Ectodermal cell (in vitro differentiated cells): ENCODE data around the gene ZMAT5.
"Not testable (repeated sequence)": the region's sequence is repeated elsewhere in the genome, so short reads cannot be mapped to it uniquely, and the experiment has no call there.

Experiments used
- H3K27ac ChIP-seq: 2 replicates; pipeline ENCODE4 v1.7.0; 2013; ENCODE audit warnings: mild to moderate bottlenecking, low read depth, low read length; ENCODE audit not compliant: insufficient read depth, poor library complexity, severe bottlenecking
- H3K27me3 ChIP-seq: 2 replicates; pipeline ENCODE4 v1.7.0; 2013; ENCODE audit warnings: mild to moderate bottlenecking, low read length; ENCODE audit not compliant: insufficient read depth, control insufficient read depth, poor library complexity, severe bottlenecking
- H3K36me3 ChIP-seq: one replicate; pipeline ENCODE4 v1.7.0; 2013; ENCODE audit warnings: low read length; ENCODE audit not compliant: control insufficient read depth, insufficient read depth
- H3K4me1 ChIP-seq: one replicate; pipeline ENCODE4 v1.7.0; 2013; ENCODE audit warnings: low read length; ENCODE audit not compliant: control insufficient read depth, insufficient read depth
- H3K4me3 ChIP-seq: 2 replicates; pipeline ENCODE4 v1.7.0; 2013; ENCODE audit warnings: low read depth, low read length, control low read depth; ENCODE audit not compliant: insufficient read depth
- H3K9me3 ChIP-seq: 2 replicates; pipeline ENCODE4 v1.7.0; 2013; ENCODE audit warnings: mild to moderate bottlenecking, low read length, moderate library complexity; ENCODE audit not compliant: control insufficient read depth
- WGBS, 2 experiments: methylation state at CpG; one replicate each; pipeline ENCODE4 v1.1.7; 2013; ENCODE audit warnings: missing lambda C conversion rate in 2 of 2; 5-methylcytosine and 5-hydroxymethylcytosine counted together

ZMAT5 gene

GRCh38 chr22:29755889-29756288 is 10.9 kb downstream of the ZMAT5 start:
- H3K36me3 ChIP-seq, result no peaks in the 10 kb centered on the region
- H3K4me1 ChIP-seq, result peaks cover 12% of the 10 kb centered on the region
- no peaks in the 10 kb centered on the region for H3K9me3 ChIP-seq
- 84 to 88% methylated on average over 9 of the region's 9 CpGs for WGBS, 2 experiments
- H3K4me3 ChIP-seq, result no peak overlapping the region
- no peak overlapping the region for H3K27ac ChIP-seq
- no peaks in the 10 kb centered on the region for H3K27me3 ChIP-seq

GRCh38 chr22:29754658-29755395 is 12.0 kb downstream of the ZMAT5 start:
- H3K27ac ChIP-seq, H3K27me3 ChIP-seq, H3K9me3 ChIP-seq, H3K36me3 ChIP-seq, H3K4me3 ChIP-seq: not testable (repeated sequence)
- peaks cover 12% of the 10 kb centered on the region for H3K4me1 ChIP-seq
- WGBS, 2 experiments, result 90 to 94% methylated on average over 11 of the region's 11 CpGs

- H3K4me1 ChIP-seq, result peaks cover 10% of the 10 kb centered on the region
- no peak overlapping the region for H3K4me3 ChIP-seq
- no peaks in the 10 kb centered on the region for H3K9me3 ChIP-seq
- H3K27me3 ChIP-seq, result no peaks in the 10 kb centered on the region
- H3K36me3 ChIP-seq, result no peaks in the 10 kb centered on the region
- no peak overlapping the region for H3K27ac ChIP-seq
- 89% methylated on average over 16 of the region's 16 CpGs for WGBS, 2 experiments
Measured at GRCh38 chr22:29753808-29754657, 12.8 kb downstream of the ZMAT5 start.

DNA sequence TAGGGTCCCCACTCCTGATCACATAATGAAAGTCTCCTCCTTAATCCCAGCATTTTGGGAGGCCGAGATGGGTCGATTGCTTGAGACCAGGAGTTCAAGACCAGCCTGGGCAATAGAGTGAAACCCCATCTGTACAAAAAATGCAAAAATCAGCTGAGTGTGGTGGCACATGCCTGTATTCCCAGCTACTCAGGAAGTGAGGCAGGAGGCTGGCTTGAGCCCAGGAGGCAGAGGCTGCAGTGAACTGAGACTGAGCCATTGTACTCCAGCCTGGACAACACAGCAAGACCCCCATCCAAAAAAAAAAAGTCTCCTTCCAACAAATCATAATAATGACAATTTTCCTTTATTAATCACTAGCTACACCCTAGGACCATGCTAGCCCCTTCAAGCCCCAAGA is 15.1 kb downstream of the ZMAT5 start:
- no peak overlapping the region for H3K27ac ChIP-seq
- 93 to 97% methylated on average over 2 of the region's 2 CpGs for WGBS, 2 experiments

GRCh38 chr22:29750559-29751538 is 16.0 kb downstream of the ZMAT5 start:
- Histone ChIP-seq H3K9me3 (no peaks in the 10 kb centered on the region), H3K4me1 (no peaks in the 10 kb centered on the region)
- WGBS, 2 experiments, result 88 to 89% methylated on average over 11 of the region's 11 CpGs

More for the DNA sequence above, 15.1 kb downstream of the ZMAT5 start:
- no peaks in the 10 kb centered on the region for H3K36me3 ChIP-seq
- H3K27me3 ChIP-seq, result no peaks in the 10 kb centered on the region
- no peak overlapping the region for H3K4me3 ChIP-seq
- H3K4me1 ChIP-seq, result no peaks in the 10 kb centered on the region
- no peaks in the 10 kb centered on the region for H3K9me3 ChIP-seq

GRCh38 chr22:29750029-29750428 is 16.8 kb downstream of the ZMAT5 start:
- Histone ChIP-seq H3K9me3 (no peaks in the 10 kb centered on the region), H3K27ac (no peak overlapping the region), H3K27me3 (no peaks in the 10 kb centered on the region), H3K36me3 (no peaks in the 10 kb centered on the region), H3K4me1 (no peaks in the 10 kb centered on the region), H3K4me3 (no peak overlapping the region)
- 92 to 95% methylated on average over 3 of the region's 3 CpGs for WGBS, 2 experiments

More at GRCh38 chr22:29750559-29751538, 16.0 kb downstream of the ZMAT5 start:
- Histone ChIP-seq H3K27ac (no peak overlapping the region), H3K27me3 (no peaks in the 10 kb centered on the region), H3K36me3 (no peaks in the 10 kb centered on the region), H3K4me3 (no peak overlapping the region)

DNA sequence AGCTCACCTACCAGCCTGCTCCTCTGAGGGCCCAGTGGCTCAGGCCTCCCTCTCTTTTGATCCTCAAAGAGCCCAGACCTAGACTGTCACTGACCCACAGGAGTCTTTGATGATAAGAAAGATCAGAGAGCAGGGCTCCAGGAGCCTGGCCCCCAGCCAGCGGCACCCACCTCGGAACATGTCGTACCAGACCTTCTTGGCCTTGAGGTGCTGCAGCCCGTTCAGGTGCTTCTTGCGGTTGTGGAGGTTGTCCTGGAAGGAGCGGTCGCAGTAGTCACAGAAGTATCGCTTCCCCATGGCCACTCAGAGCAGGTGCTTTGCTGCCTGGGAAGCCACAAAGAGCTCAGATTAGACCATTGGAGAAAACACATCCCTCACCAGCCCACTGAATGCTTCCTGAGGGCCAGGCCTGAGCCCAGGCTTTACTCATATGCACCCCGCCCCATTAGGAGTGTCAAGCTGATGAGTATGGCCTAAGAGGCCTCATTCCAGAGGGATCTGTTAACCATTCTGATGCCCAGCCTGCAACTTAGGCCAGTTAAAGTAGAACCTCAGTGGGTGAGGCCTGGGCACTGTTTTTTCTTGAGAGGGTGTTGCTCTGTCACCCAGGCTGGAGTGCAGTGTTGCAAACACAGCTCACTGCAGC is 18.4 kb downstream of the ZMAT5 start:
- Histone ChIP-seq H3K4me3 (no peak overlapping the region), H3K36me3 (no peaks in the 10 kb centered on the region), H3K27me3 (no peaks in the 10 kb centered on the region), H3K27ac (no peak overlapping the region), H3K4me1 (no peaks in the 10 kb centered on the region), H3K9me3 (no peaks in the 10 kb centered on the region)
- WGBS, 2 experiments, result 95 to 97% methylated on average over 9 of the region's 9 CpGs

DNA sequence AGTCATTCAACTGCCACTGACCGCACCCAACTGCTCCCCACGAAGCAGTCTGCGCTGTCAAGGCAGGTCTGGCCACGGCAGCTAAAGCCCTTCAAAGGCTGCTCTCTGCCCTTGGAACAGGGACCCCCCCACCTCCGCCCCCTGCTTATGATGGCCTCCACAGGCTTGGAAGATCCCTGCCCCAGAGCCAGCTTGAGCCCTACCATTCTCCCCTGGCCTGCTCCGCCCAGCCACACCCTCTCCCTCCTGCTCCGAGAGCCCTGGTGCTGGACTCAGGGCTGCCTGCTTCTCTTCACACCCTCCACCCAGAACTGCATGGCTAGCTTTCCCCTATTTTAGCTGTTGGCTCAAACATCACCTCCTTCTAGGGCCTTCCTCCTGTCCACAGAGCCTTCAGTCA is 19.0 kb downstream of the ZMAT5 start:
- H3K9me3 ChIP-seq, result no peaks in the 10 kb centered on the region
- H3K4me3 ChIP-seq, result no peak overlapping the region
- no peak overlapping the region for H3K27ac ChIP-seq
- 90 to 93% methylated on average over 7 of the region's 7 CpGs for WGBS, 2 experiments
- no peaks in the 10 kb centered on the region for H3K36me3 ChIP-seq
- no peaks in the 10 kb centered on the region for H3K4me1 ChIP-seq
- no peaks in the 10 kb centered on the region for H3K27me3 ChIP-seq

GRCh38 chr22:29744902-29745301 is 21.9 kb downstream of the ZMAT5 start:
- Histone ChIP-seq H3K36me3 (no peaks in the 10 kb centered on the region), H3K27ac (no peak overlapping the region), H3K27me3 (no peaks in the 10 kb centered on the region), H3K4me1 (no peaks in the 10 kb centered on the region), H3K9me3 (no peaks in the 10 kb centered on the region), H3K4me3 (no peak overlapping the region)
- 91 to 95% methylated on average over 8 of the region's 8 CpGs for WGBS, 2 experiments
